Activated T-helper 17 cell treated with anti-CD3 and anti-CD28 coated beads, Interleukin-2, amount 50 U/mL, for 72 hours (primary cell): Measurements from ENCODE around the gene RBKS. TPM values are rescaled to one million over a fixed set of nuclear protein-coding genes. Genes with fewer than 3 reads are reported as not detected.
A peak's percentile ranks its signal among the peaks of the same experiment; 100 is the strongest.
"Not testable (repeated sequence)": the region's sequence is repeated elsewhere in the genome, so short reads cannot be mapped to it uniquely, and the experiment has no call there.

Experiments
- ATAC-seq: fragments of 150-1000 bp; cut with Tn5 transposase; replicated peaks from 2 replicates; pipeline ENCODE4 v1.10.0; 2021; ENCODE audit warnings: mild to moderate bottlenecking, moderate library complexity
- H3K27ac Mint-ChIP-seq: one replicate; pipeline ENCODE4 v1.8.0; 2022; ENCODE audit warnings: mixed read lengths
- H3K27me3 Mint-ChIP-seq: one replicate; pipeline ENCODE4 v1.8.0; 2022; ENCODE audit warnings: mixed read lengths
- H3K36me3 Mint-ChIP-seq: one replicate; pipeline ENCODE4 v1.8.0; 2022; ENCODE audit warnings: low read depth, mild to moderate bottlenecking, mixed read lengths
- H3K4me1 Mint-ChIP-seq: one replicate; pipeline ENCODE4 v1.8.0; 2022; ENCODE audit warnings: mixed read lengths
- H3K4me3 Mint-ChIP-seq: one replicate; pipeline ENCODE4 v1.8.0; 2022; ENCODE audit warnings: mild to moderate bottlenecking, mixed read lengths
- H3K9me3 Mint-ChIP-seq: one replicate; pipeline ENCODE4 v1.8.0; 2022; ENCODE audit warnings: mixed read lengths
- total RNA-seq, 2 donors: library from RNA; stranded (reverse); gene quantifications; one replicate each; pipeline ENCODE4 v1.2.3, GENCODE V29; 2022

RBKS gene
- total RNA-seq, 2 donors from 2014 or later, result 7.7 to 10.0 TPM

- Mint-ChIP-seq H3K27me3 (no peaks in the 10 kb centered on the region), H3K9me3 (no peaks in the 10 kb centered on the region), H3K27ac (no peak overlapping the region), H3K36me3 (no peaks in the 10 kb centered on the region), H3K4me1 (peaks cover 4% of the 10 kb centered on the region), H3K4me3 (no peak overlapping the region)
- ATAC-seq, result peak; percentile 12
Measured at GRCh38 chr2:27870724-27871123, 19.5 kb downstream of the RBKS start.

GRCh38 chr2:27869763-27870162, 20.4 kb downstream of the RBKS start:
- Mint-ChIP-seq H3K4me3 (no peak overlapping the region), H3K36me3 (no peaks in the 10 kb centered on the region), H3K27ac (no peak overlapping the region), H3K27me3 (no peaks in the 10 kb centered on the region), H3K9me3 (no peaks in the 10 kb centered on the region), H3K4me1 (peaks cover 4% of the 10 kb centered on the region)
- no peak for ATAC-seq

GRCh38 chr2:27866237-27866636, 23.9 kb downstream of the RBKS start:
- no peaks in the 10 kb centered on the region for H3K9me3 Mint-ChIP-seq
- ATAC-seq, result no peak
- no peak overlapping the region for H3K4me3 Mint-ChIP-seq
- H3K27me3 Mint-ChIP-seq, result no peaks in the 10 kb centered on the region
- no peaks in the 10 kb centered on the region for H3K36me3 Mint-ChIP-seq
- no peaks in the 10 kb centered on the region for H3K4me1 Mint-ChIP-seq
- H3K27ac Mint-ChIP-seq, result no peak overlapping the region

- not testable (repeated sequence) for H3K4me3 Mint-ChIP-seq, ATAC-seq, H3K9me3 Mint-ChIP-seq, H3K36me3 Mint-ChIP-seq, H3K27me3 Mint-ChIP-seq, H3K27ac Mint-ChIP-seq, H3K4me1 Mint-ChIP-seq
Measured at GRCh38 chr2:27863955-27864354, 26.2 kb downstream of the RBKS start.

GRCh38 chr2:27863146-27863545, 27.0 kb downstream of the RBKS start:
- no peaks in the 10 kb centered on the region for H3K27me3 Mint-ChIP-seq
- H3K27ac Mint-ChIP-seq, result no peak overlapping the region
- no peaks in the 10 kb centered on the region for H3K36me3 Mint-ChIP-seq
- no peak overlapping the region for H3K4me3 Mint-ChIP-seq
- H3K9me3 Mint-ChIP-seq, result no peaks in the 10 kb centered on the region
- peaks cover 7% of the 10 kb centered on the region for H3K4me1 Mint-ChIP-seq
- no peak for ATAC-seq

- peak; percentile 82 for ATAC-seq
- Mint-ChIP-seq H3K4me3 (peak overlapping the region; percentile 14), H3K4me1 (peaks cover 19% of the 10 kb centered on the region)
Measured at GRCh38 chr2:27860111-27860510, 30.1 kb downstream of the RBKS start.

GRCh38 chr2:27857417-27858172, 32.6 kb downstream of the RBKS start:
- ATAC-seq, result peak; percentile 78
- Mint-ChIP-seq H3K4me3 (peak overlapping the region; percentile 59), H3K9me3 (no peaks in the 10 kb centered on the region), H3K36me3 (no peaks in the 10 kb centered on the region), H3K27ac (peak overlapping the region; percentile 87), H3K27me3 (no peaks in the 10 kb centered on the region), H3K4me1 (peaks cover 22% of the 10 kb centered on the region)

More at GRCh38 chr2:27860111-27860510, 30.1 kb downstream of the RBKS start:
- Mint-ChIP-seq H3K27me3 (no peaks in the 10 kb centered on the region), H3K36me3 (no peaks in the 10 kb centered on the region), H3K27ac (peak overlapping the region; percentile 87), H3K9me3 (no peaks in the 10 kb centered on the region)

- ATAC-seq, result no peak
- no peaks in the 10 kb centered on the region for H3K9me3 Mint-ChIP-seq
- H3K27me3 Mint-ChIP-seq, result no peaks in the 10 kb centered on the region
- H3K27ac Mint-ChIP-seq, result peak overlapping the region; percentile 87
- H3K4me3 Mint-ChIP-seq, result peak overlapping the region; percentile 59
- H3K4me1 Mint-ChIP-seq, result peaks cover 22% of the 10 kb centered on the region
- H3K36me3 Mint-ChIP-seq, result no peaks in the 10 kb centered on the region
Measured at GRCh38 chr2:27856956-27857355, 33.2 kb downstream of the RBKS start.

- H3K4me1 Mint-ChIP-seq, result peaks cover 22% of the 10 kb centered on the region
- no peak for ATAC-seq
Measured at GRCh38 chr2:27856386-27856785, 33.8 kb downstream of the RBKS start.

GRCh38 chr2:27855476-27855875, 34.7 kb downstream of the RBKS start:
- H3K36me3 Mint-ChIP-seq, result no peaks in the 10 kb centered on the region
- H3K9me3 Mint-ChIP-seq, result no peaks in the 10 kb centered on the region
- peak overlapping the region; percentile 63 for H3K27ac Mint-ChIP-seq
- H3K4me3 Mint-ChIP-seq, result no peak overlapping the region
- ATAC-seq, result peak; percentile 51
- no peaks in the 10 kb centered on the region for H3K27me3 Mint-ChIP-seq
- H3K4me1 Mint-ChIP-seq, result peaks cover 19% of the 10 kb centered on the region

More at GRCh38 chr2:27856386-27856785, 33.8 kb downstream of the RBKS start:
- Mint-ChIP-seq H3K36me3 (no peaks in the 10 kb centered on the region), H3K27ac (peak overlapping the region; percentile 87), H3K9me3 (no peaks in the 10 kb centered on the region), H3K27me3 (no peaks in the 10 kb centered on the region), H3K4me3 (no peak overlapping the region)

GRCh38 chr2:27854229-27854862, 35.8 kb downstream of the RBKS start:
- no peak for ATAC-seq
- peaks cover 15% of the 10 kb centered on the region for H3K4me1 Mint-ChIP-seq
- no peak overlapping the region for H3K4me3 Mint-ChIP-seq
- H3K27ac Mint-ChIP-seq, result no peak overlapping the region
- no peaks in the 10 kb centered on the region for H3K27me3 Mint-ChIP-seq
- H3K36me3 Mint-ChIP-seq, result no peaks in the 10 kb centered on the region
- no peaks in the 10 kb centered on the region for H3K9me3 Mint-ChIP-seq

GRCh38 chr2:27852691-27853090, 37.5 kb downstream of the RBKS start:
- Mint-ChIP-seq H3K36me3 (no peaks in the 10 kb centered on the region), H3K4me1 (peaks cover 14% of the 10 kb centered on the region), H3K27me3 (no peaks in the 10 kb centered on the region), H3K9me3 (no peaks in the 10 kb centered on the region), H3K27ac (no peak overlapping the region), H3K4me3 (no peak overlapping the region)
- ATAC-seq, result no peak

- no peak overlapping the region for H3K4me3 Mint-ChIP-seq
- peak; percentile 54 for ATAC-seq
- H3K27ac Mint-ChIP-seq, result no peak overlapping the region
- no peaks in the 10 kb centered on the region for H3K9me3 Mint-ChIP-seq
- H3K36me3 Mint-ChIP-seq, result no peaks in the 10 kb centered on the region
- no peaks in the 10 kb centered on the region for H3K4me1 Mint-ChIP-seq
- H3K27me3 Mint-ChIP-seq, result no peaks in the 10 kb centered on the region
Measured at GRCh38 chr2:27849558-27850205, 40.5 kb downstream of the RBKS start.

GRCh38 chr2:27847333-27847732, 42.9 kb downstream of the RBKS start:
- no peak overlapping the region for H3K27ac Mint-ChIP-seq
- no peak overlapping the region for H3K4me3 Mint-ChIP-seq
- ATAC-seq, result no peak
- no peaks in the 10 kb centered on the region for H3K4me1 Mint-ChIP-seq
- no peaks in the 10 kb centered on the region for H3K27me3 Mint-ChIP-seq
- H3K36me3 Mint-ChIP-seq, result no peaks in the 10 kb centered on the region
- H3K9me3 Mint-ChIP-seq, result no peaks in the 10 kb centered on the region

GRCh38 chr2:27844821-27845255, 45.3 kb downstream of the RBKS start:
- Mint-ChIP-seq H3K4me1 (no peaks in the 10 kb centered on the region), H3K36me3 (no peaks in the 10 kb centered on the region), H3K27me3 (no peaks in the 10 kb centered on the region), H3K27ac (no peak overlapping the region), H3K9me3 (no peaks in the 10 kb centered on the region), H3K4me3 (no peak overlapping the region)
- ATAC-seq, result no peak
